Measurements from ENCODE around the gene DNHD1. TPM values are rescaled to one million over a fixed set of nuclear protein-coding genes. Genes with fewer than 3 reads are reported as not detected.

DNHD1 gene
- total and polyA plus RNA-seq, 2 of the 4 experiments (the other 2 are of a cell fraction), result 1.8 to 3.6 TPM

- peaks cover 0 to 8% of the 10 kb centered on the region in 2 experiments; a peak in 2 of 4 replicates for H3K79me1 ChIP-seq (ENCODE audit: low read depth in 1 of 2, low read length in 2 of 2)
- H3K9ac ChIP-seq (ENCODE audit: low read depth, low read length), result no peak overlapping the region
- no peak overlapping the region for H3K4me2 ChIP-seq (ENCODE audit: low read depth, low read length)
- H2BK15ac ChIP-seq (ENCODE audit: low read depth, low read length), result no peak overlapping the region
- H3K23ac ChIP-seq (ENCODE audit: low read depth, low read length), result no peak overlapping the region
- peaks cover 5% of the 10 kb centered on the region; the same call in 1 of the 2 replicates for H4K20me1 ChIP-seq (ENCODE audit: insufficient read depth, low read length)
- no peak overlapping the region for H4K91ac ChIP-seq (ENCODE audit: insufficient read depth, low read depth, low read length)
- intact Hi-C loops (cut with micrococcal nuclease) (no loop called here), in situ Hi-C loops (cut with MboI; ENCODE audit: low sequenced_read_pairs) (no loop called here), dilution Hi-C loops (cut with HindIII; ENCODE audit: low sequenced_read_pairs, unreplicated experiment) (no loop called here)
- no peak for TF ChIP-seq MXI1 (IDR thresholded peaks at IDR 0.05; ENCODE audit: borderline replicate concordance, low read depth, low read length)
- TF ChIP-seq CTCF (conservative IDR thresholded peaks at IDR 0.05; ENCODE audit: low read depth, low read length), result no peak
- no peak for TF ChIP-seq MAZ (IDR thresholded peaks at IDR 0.05; ENCODE audit: borderline replicate concordance, low read depth, low read length)
- no peak for TF ChIP-seq ELK1 (IDR thresholded peaks at IDR 0.05; ENCODE audit: borderline replicate concordance, low read depth, low read length)
- no peak for TF ChIP-seq SMC3 (IDR thresholded peaks at IDR 0.05; ENCODE audit: low read depth, low read length)
- no peak for TF ChIP-seq CHD1 (IDR thresholded peaks at IDR 0.05; ENCODE audit: low read depth, low read length)
- TF ChIP-seq RCOR1 (IDR thresholded peaks at IDR 0.05; ENCODE audit: insufficient replicate concordance, low read length), result no peak
- no peak for TF ChIP-seq MAFK (IDR thresholded peaks at IDR 0.05; ENCODE audit: low read depth, low read length)
- no peak for TF ChIP-seq CEBPB (IDR thresholded peaks at IDR 0.05; ENCODE audit: low read depth, low read length)
- no peak for TF ChIP-seq RAD21 (IDR thresholded peaks at IDR 0.05; ENCODE audit: low read length)
- TF ChIP-seq RFX5 (IDR thresholded peaks at IDR 0.05; ENCODE audit: low read depth, low read length), result no peak
- TF ChIP-seq BHLHE40 (IDR thresholded peaks at IDR 0.05; ENCODE audit: low read depth, low read length), result no peak
- TF ChIP-seq USF2 (IDR thresholded peaks at IDR 0.05; ENCODE audit: low read depth, low read length), result no peak
- no peak for TF ChIP-seq NFE2L2 (IDR thresholded peaks at IDR 0.05; ENCODE audit: low read depth, low read length)
- TF ChIP-seq FOS (IDR thresholded peaks at IDR 0.05; ENCODE audit: low read depth, low read length), result no peak
- TF ChIP-seq POLR2A (IDR thresholded peaks at IDR 0.05; ENCODE audit: low read depth, low read length), result no peak
- no peak for ATAC-seq (ENCODE audit: low read depth)
- H2BK120ac ChIP-seq (ENCODE audit: low read depth, low read length), result no peak overlapping the region
- H3K4me1 ChIP-seq (ENCODE audit: control insufficient read depth, insufficient read depth, low read length), result no peaks in the 10 kb centered on the region
- H3K27ac ChIP-seq (ENCODE audit: insufficient read depth, low read length), result no peak overlapping the region
- H3K27me3 ChIP-seq (ENCODE audit: control insufficient read depth, insufficient read depth, low read length), result no peaks in the 10 kb centered on the region
- H3K36me3 ChIP-seq (ENCODE audit: control insufficient read depth, insufficient read depth, low read length), result peaks cover 57% of the 10 kb centered on the region
- CTCF ChIA-PET, result interaction anchor here (1.2 to 1.8 kb wide), 2 partner anchors 9 to 76 kb away, joined by 3 to 8 read pairs; no protein-coding TSS in a partner anchor
- no CpG with 5 or more reads among the region's 2 CpGs for WGBS, 2 experiments (ENCODE audit: extremely low coverage in 2 of 2, insufficient read length in 1 of 2)
- H3K18ac ChIP-seq (ENCODE audit: low read depth, low read length), result no peak overlapping the region
- H3K56ac ChIP-seq (ENCODE audit: extremely low read depth, insufficient read depth, low read length), result no peak overlapping the region
- BruUV-seq (replicated peaks), result no TSS peak
- H2AK9ac ChIP-seq (replicated peaks; ENCODE audit: low read depth, low read length, poor library complexity), result no peak overlapping the region
- H3K9me1 ChIP-seq (ENCODE audit: insufficient read depth, low read length), result peaks cover 4% of the 10 kb centered on the region; the same call in 1 of the 2 replicates
- no peak overlapping the region for H3K4me3 ChIP-seq (ENCODE audit: insufficient read depth, low read depth, low read length)
- no peak overlapping the region for H2AFZ ChIP-seq (replicated peaks; ENCODE audit: low read length, poor library complexity)
- POLR2A ChIA-PET (ENCODE audit: unreplicated experiment), result no interaction called here
- no peak overlapping the region for H2AK5ac ChIP-seq (ENCODE audit: low read depth, low read length)
- no peak overlapping the region for H4K5ac ChIP-seq (ENCODE audit: low read depth, low read length)
- H3K14ac ChIP-seq (replicated peaks; ENCODE audit: low read depth, low read length), result no peak overlapping the region
- no peak overlapping the region for H3K4ac ChIP-seq (ENCODE audit: low read depth, low read length)
- no peak for DNase-seq
- H3K9me3 ChIP-seq (ENCODE audit: control insufficient read depth, insufficient read depth, low read length), result no peaks in the 10 kb centered on the region
- no peak overlapping the region for H4K8ac ChIP-seq (ENCODE audit: low read depth in 2 of 2, low read length in 2 of 2)
- H2BK20ac ChIP-seq (ENCODE audit: low read depth, low read length), result no peak overlapping the region
- H2BK5ac ChIP-seq (ENCODE audit: low read depth, low read length, poor library complexity, severe bottlenecking), result no peak overlapping the region
Measured at GRCh38 chr11:6455070-6455469, 42.0 kb upstream of the DNHD1 start.
